GM21367 (cell line): ENCODE results near the gene SYT9.

Source experiments
- ATAC-seq: cut with Tn5 transposase; IDR thresholded peaks from one replicate; pipeline ENCODE4 v1.9.1; 2021; ENCODE audit not compliant: unreplicated experiment

SYT9 gene

DNA sequence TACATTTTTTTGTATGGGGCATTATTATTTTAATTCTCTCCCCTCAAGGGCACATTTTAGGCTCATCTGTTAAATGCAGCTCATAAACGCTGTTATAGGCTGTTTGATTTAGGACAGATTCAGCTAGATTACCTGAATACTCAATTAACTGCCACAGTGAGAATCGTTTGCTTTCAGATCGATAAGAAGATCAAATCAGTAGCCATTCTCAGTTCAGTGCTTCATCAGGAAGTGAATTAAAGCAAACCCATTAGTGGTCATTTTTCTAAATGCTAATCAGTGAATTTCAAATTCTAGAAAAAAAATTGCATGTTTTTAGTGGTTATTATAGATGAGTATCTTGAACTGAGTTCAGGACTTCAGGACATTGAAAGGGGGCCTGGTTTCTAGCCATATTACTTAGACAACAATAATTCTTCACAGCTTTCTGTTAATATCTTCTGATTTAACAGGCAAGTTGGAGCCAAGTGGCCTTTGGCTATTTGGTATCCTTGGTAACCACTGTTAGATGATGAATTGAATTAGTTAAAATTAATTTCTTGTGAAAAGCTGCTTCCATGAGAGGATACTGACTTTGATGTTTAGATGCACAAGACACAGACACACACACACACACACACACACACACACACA lies 18.6 kb downstream of the SYT9 start:
- ATAC-seq = no peak

DNA sequence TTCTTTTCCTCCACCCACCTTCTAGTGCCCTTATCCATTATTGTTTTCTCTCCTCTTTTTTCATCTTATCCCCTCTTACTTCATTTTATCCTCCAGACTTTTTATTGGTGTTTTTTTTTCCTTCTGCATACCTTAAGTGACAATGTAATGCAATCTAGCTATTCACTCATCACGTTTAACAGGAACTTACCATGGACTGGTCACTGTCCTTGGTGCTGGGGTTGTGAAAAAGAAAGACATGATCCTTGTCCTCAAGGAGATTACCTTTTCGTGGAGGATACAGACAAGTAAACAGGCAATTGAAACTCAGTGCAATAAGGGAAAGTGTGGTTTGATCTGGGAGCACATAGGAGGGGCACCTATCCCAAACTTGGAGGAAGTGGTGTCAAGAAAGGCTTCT lies 20.7 kb downstream of the SYT9 start:
- ATAC-seq = no peak

DNA sequence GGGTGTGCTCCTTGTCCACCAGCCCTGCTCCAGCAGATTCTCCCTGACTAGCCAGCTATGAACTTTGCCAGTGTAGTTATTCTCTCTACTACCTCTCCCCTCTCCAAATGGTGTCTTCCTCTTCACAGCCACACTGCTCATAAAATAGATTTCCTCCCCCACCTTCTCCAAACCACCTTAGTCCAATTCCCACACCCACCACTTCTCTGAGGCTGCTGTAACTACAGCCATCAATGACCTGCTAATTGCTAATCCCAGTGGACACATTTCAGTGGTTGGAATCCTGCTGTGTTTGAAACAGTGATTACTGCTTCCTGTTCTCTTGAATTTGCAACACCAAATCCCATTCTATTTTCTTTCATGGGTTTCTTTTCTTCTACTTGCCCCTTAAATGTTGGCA lies 23.4 kb downstream of the SYT9 start:
- no peak for ATAC-seq

DNA sequence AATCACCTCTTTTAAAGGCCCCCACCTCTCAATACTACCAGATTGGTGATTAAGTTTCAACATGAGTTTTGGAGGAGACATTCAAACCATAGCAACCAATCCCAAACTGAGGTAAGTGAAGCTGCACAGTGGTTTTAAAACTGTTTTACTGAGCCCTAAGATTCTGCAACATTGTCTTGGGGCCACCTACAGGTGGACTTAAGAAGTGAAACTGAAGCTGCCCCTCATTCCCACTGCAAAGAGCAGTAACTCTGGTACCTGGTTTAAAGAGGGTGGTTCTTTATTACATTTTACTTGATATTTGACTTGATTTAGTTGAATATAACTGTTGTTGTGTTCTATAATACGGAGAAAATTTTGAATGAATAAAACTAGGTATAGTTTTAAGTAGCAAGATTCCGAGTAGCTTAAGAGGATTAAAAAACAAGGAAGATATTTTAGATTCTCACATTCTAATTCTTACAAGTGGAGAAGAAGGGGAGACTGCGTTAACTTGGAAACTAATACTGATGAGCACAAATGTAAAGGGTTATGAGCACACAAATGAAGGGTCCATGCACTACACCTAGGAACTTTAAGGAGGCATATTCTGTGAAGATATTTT lies 26.7 kb downstream of the SYT9 start:
- ATAC-seq = peak; percentile 57

DNA sequence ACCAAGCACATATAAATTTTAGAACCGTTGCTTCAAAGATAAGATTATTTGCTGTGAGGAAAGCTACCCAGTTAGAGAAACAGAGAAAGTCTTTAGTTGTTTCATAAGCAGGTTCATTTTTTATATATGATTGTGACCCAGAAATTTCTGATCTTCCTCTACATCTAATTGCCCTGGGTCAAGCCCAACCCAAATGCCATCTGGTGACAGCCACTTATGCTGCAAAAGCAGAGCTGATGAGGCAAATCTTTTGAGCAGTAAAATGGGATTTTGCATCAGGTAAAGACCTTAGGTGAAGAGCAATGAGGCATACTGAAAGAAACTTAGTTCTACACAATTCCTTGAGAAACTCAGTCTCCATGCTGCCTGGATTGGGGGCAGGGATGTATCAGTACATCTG lies 28.0 kb downstream of the SYT9 start:
- no peak for ATAC-seq

DNA sequence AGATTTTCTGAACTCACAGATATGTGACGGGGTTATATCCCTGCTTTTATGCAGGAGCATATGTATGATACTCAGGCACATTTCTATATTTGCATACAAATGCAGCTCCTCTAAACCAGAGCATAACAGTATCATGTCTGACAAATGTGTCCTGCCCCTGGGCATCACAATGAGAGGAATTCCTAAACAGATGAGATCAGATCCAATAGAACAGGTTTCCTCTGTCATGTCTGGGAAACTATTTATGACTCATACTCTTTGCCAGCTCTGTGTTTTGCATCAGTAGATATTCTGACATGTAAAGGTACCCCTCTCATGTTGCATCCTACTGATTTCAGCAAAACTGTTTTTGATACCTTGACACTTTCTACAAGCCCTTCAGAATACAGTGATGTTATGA lies 29.4 kb downstream of the SYT9 start:
- no peak for ATAC-seq

DNA sequence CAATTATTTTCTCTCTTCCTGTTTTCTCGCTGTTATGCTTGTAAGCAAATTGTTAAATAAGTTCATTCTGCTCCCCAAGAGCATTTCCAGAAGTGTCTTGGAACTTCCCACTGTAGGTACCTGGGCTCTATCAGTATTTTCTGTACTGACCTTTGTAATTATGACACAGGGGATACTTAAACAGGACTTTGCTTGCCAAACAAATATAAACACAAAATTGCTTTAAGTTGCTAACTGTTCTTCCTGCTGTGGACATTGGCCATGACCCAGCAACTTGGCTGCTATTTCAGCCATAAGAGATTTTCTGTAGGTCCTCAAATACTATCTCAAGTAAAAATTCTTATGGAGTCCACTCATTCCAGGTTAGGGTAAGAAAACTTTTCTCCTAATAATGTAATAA lies 30.1 kb downstream of the SYT9 start:
- no peak for ATAC-seq

DNA sequence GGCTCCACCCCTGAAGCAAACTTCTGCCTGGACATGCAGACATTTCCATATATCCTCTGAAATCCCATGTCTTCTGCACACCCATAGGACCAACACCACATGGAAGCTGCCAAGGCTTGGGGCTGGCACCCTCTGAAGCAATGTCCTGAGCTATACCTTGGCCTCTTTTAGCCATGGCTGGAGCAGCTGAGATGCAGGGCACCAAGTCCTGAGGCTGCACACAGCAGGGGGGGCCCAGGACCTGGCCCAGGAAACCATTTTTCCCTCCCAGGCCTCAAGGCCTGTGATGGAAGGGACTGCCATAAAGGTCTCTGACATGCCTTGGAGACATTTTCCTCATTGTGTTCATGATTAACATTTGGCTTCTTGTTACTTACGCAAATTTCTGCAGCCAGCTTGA lies 34.5 kb downstream of the SYT9 start:
- ATAC-seq = no peak

DNA sequence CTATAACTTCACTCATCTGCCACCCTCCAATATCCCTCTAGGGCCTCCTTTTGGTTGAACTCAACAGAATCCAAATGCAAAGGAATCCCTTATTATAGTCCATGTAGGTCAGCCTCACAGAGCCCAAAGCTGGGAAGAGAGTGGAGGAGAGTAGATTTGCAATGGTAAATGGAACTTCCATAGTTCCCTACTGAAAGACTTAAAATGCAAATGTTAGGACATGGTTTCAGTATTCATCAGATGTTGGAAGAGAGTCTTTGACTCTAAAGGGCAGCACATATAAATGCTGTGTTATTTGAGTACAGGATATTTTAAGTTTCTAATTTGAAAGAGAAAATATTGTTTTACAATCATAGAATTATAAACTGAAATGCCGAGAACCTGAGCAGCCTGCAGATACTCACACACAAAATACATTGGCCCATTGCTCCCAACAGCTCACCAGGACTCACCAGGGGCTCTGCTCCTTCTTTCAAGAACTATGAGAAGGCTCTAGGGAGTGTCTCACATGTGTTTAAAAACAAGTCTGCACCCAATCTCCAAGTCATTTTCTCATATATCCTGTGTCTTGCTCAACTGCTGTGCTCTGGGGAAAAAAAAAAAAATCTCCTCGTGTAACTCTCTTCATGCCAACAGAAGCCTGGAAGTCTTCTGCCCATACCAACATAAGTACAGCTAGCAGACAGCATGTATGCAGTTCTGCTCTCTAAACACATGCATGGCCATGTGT lies 39.6 kb downstream of the SYT9 start:
- no peak for ATAC-seq

DNA sequence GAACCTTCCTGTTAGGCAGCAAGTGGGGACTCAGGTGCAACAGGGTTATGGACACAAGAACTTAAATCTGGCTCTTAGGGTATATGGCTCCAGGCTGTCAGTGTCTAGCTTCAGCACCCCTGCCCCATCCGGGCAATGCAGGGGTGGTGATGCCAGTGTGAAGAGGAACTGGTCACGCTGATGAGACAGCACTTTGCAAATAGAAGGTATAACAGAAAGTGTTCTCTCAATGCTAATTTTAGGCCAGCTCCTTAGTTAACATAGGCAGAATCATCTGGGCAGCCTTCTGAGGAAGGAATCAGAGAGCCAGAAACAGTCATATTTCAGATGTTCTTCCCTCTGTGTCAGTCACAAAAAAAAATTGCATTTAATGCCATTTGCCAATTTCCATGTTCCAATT lies 41.2 kb downstream of the SYT9 start:
- ATAC-seq = no peak

DNA sequence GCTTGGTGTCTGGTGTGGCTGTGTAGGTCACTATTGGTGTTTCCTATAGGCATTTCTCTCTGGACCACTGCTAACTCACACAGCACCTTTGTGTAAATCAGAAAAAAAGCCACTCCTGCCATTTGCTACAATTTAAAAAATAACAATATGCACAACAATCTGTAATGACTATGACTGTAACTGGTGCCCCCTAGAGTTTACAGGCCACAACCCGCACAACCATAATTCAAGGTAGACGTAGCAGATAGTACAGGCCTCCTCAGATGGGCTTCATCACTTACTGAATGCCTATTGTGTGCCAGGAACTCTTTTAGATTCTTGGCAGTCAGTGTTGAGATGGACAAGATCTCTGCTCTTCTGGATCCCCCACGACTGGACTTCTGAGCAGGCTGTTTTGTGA lies 47.7 kb downstream of the SYT9 start:
- ATAC-seq = no peak

DNA sequence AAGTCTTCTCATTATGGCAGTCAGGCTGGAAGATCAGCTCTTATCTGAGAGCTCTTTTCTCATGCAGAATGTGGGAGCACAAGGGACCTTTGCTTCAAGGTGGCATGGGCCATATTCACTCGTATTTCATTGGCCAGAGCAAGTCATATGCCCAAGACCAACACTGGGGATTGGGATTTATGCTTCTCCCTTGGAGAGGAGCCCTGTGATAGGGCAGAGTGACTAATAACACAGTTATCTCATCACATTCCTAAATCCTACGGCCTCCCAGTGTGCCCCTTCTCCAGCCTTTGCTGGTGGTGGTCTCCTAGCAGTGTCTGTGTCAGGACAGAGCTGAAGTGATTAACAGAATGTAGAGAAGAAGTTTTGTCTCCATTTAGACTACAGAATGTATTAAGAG lies 48.6 kb downstream of the SYT9 start:
- ATAC-seq = no peak

DNA sequence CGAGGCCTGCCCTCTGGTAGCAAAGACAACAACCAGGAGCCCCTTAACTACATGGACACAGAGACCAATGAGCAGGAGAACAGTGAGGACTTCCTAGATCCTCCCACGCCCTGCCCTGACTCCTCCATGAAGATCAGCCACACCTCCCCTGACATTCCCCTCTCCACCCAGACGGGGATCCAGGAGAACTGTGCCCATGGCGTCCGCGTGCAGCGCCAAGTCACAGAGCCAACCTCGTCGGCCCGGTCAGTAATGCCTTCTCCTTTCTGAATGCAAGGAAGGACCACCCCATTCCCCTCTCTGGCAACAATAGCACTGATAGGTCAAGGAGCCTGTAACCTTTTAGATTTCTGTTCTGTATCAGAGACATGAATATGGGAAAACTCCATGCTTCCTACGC lies 51.4 kb downstream of the SYT9 start:
- ATAC-seq = no peak

DNA sequence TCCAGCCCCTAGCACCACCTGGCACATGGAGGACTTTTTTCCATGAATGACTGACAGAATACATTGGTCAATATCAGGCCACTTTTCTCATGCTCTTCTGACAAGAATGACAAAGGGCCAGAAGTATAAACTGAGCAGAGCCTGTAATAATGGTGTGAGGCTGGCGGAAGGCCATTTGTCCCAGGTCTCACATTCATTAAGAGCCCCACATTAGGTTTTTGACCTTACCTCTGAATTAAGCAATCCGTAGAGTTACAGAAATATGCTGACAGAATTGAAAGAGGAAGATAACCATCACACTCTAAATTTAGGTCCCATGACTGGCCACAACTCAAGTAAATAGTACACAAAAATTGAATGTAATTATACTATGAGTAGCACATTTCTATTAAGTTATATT lies 55.2 kb downstream of the SYT9 start:
- ATAC-seq = no peak

DNA sequence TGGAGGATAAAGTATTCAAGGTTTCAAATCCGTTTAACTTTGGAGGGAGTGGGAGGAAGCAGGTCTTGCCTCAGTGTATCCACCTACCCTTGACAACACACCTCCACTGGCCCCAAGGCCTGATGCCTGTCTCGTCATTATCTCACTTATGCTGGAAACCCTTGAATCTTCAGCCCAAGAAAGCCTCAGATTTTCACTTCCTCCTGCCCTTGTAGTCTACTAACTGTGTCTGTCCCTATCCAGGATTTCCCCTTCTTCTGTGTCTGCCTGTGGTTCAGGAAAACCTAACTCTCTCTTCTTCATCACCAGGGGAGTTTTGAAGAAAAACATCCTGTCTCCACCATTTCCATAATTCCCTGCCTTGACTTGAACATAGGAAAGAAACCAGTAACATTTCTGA lies 56.1 kb downstream of the SYT9 start:
- peak; percentile 65 for ATAC-seq

DNA sequence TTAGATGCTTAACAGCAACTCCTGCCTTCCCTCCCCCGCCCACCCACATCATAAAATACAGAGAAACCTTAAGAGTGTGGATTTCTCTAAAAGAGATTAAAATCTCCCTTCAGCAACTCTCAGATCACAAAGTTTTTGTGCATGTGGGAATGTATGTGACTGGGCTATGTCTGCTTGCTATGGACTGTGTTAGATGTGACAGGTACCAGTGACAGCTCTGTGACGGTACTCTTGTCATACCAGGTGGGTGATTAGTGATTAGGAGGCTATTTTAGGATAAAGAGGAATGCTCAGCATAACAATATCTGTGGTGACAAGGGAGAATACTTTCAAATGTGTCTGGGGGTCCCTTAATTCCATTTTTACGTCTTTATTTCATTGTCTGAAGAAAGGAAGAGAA lies 60.2 kb downstream of the SYT9 start:
- no peak for ATAC-seq

DNA sequence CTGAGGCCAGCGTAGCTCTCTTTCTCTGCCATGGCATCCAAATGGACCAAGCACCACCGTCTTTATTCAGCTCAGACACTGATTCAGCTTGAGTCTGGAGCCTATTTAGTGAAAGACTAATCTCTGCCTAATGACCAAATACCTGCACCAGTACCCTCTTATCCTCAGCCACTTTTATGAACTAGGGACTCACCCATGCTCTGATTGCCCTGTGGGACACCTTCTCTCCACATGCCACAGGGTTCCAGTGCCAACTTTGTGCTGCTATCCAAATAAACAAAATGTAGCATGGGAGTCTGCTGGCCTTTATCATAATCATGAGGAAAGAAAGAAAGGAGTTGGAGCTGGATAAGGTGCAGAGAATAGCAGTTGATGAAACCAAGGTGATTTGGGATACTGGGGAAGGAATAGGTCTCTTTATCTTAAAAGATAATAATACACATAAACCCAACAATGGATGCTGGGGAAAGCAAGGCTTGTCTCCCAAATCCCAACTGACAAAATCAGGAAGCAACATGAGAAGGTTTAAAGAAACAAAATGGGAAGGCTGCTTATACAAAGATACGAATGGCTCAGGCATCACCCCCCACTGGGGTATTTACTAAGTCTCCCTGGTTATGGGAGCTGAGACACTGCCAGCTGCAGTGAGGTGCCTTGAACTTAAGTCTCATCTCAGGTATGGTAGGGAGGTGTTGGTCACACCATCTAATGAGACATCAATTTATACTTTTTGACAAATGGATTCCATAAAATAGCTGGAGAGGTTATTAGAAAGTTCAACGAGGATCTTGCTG lies 63.3 kb downstream of the SYT9 start:
- ATAC-seq = no peak

DNA sequence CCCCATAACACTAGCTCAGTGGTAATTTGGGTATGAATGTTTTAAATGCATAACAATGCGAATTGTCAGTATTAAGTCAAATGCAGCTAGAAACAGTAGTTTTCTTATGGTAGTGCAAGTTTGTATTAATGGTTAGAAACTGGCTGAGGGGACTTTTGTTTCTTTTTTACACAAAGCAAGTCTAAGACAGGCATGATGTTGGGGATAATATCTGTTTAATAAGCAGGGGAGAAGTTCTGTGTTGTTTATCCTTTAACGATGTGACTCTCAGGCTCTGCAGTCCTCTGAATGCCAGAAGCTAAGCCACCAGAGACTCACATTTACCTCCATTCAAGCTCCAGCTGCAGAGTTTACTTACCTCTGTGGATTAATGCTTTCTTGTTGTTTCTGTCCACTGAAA lies 67.8 kb downstream of the SYT9 start:
- no peak for ATAC-seq

DNA sequence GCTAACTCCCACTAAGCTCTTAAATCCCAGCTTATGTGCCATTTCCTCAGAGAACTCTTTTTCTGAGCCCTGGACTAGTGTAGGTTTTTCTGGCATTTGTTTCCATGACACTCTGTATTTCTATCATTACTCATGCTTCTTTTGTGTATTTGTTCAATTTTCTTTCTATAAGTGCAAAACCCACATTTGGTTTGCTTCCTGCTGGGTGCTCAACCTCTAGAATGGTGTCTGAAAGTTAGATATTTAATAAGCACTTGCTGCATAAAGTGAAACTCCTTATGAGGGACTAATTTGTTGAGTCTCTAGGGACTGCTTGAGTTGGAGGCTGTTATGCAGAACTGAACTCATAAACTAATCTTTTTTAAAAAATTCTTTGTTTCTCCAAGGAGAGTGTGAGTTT lies 68.6 kb downstream of the SYT9 start:
- ATAC-seq = no peak

DNA sequence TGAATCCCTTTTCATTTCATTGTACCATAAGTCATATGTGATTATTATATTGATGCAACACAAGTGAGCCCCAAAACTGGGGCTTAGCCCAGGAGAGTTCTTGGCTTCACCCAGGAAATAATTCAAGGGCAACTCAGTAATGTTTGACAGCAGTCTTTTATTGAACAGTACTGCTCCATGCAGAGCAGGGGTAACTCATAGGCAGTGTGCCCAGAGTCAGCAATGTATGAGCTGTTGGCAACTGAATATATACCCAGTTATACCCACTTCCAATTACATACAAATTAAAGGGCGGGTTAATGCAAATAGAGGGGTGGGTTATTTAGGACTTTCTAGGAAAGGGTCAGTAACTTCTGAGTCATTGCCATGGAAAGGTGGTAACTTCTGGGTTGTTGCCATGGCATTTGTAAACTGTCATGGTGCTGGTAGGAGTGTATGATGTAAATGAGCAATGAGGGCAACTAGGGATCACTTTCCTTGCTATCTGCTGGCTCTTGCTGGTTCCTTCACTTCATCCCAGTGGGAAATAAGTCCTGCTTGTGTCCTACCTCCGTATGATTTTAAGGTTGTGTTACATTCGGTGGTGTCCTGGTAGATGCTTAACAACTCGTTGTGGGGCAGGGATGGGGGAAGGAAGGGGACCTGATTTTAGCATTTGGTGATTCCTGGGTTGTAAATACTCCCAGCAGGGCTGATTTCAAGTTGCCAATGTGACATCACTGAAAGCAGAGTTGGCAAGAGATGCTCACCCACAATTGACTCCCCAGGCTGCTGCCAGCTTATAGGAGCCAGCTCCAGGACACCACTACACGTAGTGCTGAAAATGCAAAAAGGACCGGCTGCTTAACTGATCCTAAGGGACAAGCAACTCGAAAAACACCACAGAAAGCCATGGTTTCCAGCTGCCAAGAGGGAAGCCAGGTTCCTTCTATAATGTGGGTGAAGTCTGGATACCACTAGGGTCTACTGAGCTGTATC lies 70.1 kb downstream of the SYT9 start:
- no peak for ATAC-seq

DNA sequence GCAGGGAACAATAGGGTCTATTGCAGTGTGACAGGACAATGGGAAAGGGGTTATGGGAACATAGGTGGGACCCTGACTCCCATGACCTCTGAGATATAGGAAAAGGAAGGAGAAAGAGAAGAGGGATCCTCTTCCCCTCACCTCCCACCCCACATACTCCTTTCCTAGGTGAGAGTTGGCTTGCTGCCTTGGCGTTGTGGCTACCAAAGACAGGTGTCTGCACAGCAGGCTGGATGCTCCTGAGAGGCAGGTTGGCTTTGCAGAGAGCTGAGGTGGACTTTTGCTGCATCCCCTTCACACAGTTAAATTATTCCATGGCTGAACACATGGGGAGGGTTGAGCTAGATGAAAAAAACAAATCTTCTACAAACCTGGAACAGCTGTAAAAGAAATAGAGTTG lies 80.7 kb downstream of the SYT9 start:
- ATAC-seq = no peak
